ENCODE results near the gene C2CD2L. TPM values are rescaled to one million over a fixed set of nuclear protein-coding genes. Genes with fewer than 3 reads are reported as not detected.

C2CD2L gene
- total and polyA plus RNA-seq, 4 donors, result 2.5 to 6.3 (median 4.8) TPM

DNA sequence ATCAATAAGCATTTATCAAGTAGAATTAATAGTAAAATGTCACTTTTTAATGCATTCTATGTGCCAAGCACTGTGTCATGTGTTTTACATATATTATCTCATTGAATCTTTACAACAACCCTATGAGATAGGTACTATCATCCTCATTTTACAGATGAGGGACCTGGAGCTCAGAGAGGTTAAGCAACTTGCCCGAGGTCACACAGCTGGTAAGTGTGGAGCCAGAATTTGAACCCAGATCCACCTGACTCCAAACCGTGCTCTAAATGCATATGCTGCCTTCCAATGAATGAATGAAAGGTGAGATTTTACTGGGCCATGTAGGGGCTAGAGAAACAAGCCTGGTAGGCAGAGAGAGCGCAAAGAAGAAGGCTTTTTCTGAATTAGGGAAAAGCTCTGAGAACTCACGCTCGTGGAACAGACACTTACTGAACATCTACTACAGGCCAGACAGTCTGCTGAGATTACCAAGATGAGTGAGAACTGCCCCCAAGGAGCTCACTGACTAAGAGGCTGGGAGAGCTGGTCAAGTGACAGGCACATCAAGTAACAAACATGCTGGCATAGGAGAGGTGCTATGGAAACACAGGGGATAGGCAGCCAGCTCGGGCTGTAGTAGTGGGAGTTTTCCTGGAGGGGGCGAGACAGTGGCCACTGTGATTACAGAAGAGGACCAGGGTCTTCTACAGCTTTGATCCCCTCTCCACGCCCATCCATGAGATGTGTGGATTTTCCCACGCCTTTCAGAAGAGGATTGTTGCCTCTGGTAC is 46.1 kb downstream of the C2CD2L start:
- H3K4me1 ChIP-seq (ENCODE audit: control insufficient read depth in 4 of 4, insufficient read depth in 4 of 4, low read length in 3 of 4), result peaks cover 2 to 15% (median 9%) of the 10 kb centered on the region in 4 donors
- H3K27me3 ChIP-seq (ENCODE audit: control insufficient read depth in 4 of 4, insufficient read depth in 4 of 4, low read length in 3 of 4), result no peaks in the 10 kb centered on the region
- DNase-seq (ENCODE audit: low spot score), result no peak
- no peak for TF ChIP-seq GABPA (IDR thresholded peaks at IDR 0.05 in 1 of 2, conservative IDR thresholded peaks at IDR 0.05 in 1 of 2)
- H3K4me3 ChIP-seq (ENCODE audit: low read depth in 1 of 3, low read length in 3 of 3), result no peak overlapping the region
- no peak overlapping the region for H3K27ac ChIP-seq (ENCODE audit: low read depth in 1 of 2, low read length in 2 of 2)
- no peaks in the 10 kb centered on the region for H3K36me3 ChIP-seq (ENCODE audit: control insufficient read depth in 4 of 4, insufficient read depth in 3 of 4, low read depth in 1 of 4, low read length in 3 of 4)
- 84% methylated on average over 9 of the region's 9 CpGs for WGBS
- no peaks in the 10 kb centered on the region for H3K9me3 ChIP-seq (ENCODE audit: control insufficient read depth in 4 of 4, low read length in 3 of 4)
- no peak overlapping the region for H3K9ac ChIP-seq (ENCODE audit: low read depth in 1 of 2, low read length in 2 of 2)

DNA sequence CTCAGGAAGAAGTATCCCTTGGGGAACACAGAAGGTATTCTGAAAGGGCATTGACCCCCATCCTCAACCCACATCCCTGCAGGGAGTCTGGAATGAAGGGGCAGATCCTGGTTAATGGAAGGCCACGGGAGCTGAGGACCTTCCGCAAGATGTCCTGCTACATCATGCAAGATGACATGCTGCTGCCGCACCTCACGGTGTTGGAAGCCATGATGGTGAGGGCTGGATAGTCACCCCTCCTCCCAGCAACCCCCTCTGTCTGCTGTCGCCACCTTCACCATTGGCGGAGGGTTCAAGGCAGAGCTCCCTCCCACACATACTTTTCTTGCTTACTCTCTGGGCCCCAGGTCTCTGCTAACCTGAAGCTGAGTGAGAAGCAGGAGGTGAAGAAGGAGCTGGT is 47.0 kb downstream of the C2CD2L start:
- Histone ChIP-seq H3K36me3 (ENCODE audit: control insufficient read depth in 4 of 4, insufficient read depth in 3 of 4, low read depth in 1 of 4, low read length in 3 of 4) (no peaks in the 10 kb centered on the region), H3K4me1 (ENCODE audit: control insufficient read depth in 4 of 4, insufficient read depth in 4 of 4, low read length in 3 of 4) (peaks cover 0 to 6% (median 4%) of the 10 kb centered on the region in 4 donors), H3K27ac (ENCODE audit: low read depth in 1 of 2, low read length in 2 of 2) (no peak overlapping the region), H3K9me3 (ENCODE audit: control insufficient read depth in 4 of 4, low read length in 3 of 4) (no peaks in the 10 kb centered on the region), H3K27me3 (ENCODE audit: control insufficient read depth in 4 of 4, insufficient read depth in 4 of 4, low read length in 3 of 4) (no peaks in the 10 kb centered on the region), H3K9ac (ENCODE audit: low read depth in 1 of 2, low read length in 2 of 2) (no peak overlapping the region), H3K4me3 (ENCODE audit: low read depth in 1 of 3, low read length in 3 of 3) (no peak overlapping the region)
- TF ChIP-seq, protein P1, sequence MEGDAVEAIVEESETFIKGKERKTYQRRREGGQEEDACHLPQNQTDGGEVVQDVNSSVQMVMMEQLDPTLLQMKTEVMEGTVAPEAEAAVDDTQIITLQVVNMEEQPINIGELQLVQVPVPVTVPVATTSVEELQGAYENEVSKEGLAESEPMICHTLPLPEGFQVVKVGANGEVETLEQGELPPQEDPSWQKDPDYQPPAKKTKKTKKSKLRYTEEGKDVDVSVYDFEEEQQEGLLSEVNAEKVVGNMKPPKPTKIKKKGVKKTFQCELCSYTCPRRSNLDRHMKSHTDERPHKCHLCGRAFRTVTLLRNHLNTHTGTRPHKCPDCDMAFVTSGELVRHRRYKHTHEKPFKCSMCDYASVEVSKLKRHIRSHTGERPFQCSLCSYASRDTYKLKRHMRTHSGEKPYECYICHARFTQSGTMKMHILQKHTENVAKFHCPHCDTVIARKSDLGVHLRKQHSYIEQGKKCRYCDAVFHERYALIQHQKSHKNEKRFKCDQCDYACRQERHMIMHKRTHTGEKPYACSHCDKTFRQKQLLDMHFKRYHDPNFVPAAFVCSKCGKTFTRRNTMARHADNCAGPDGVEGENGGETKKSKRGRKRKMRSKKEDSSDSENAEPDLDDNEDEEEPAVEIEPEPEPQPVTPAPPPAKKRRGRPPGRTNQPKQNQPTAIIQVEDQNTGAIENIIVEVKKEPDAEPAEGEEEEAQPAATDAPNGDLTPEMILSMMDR (IDR thresholded peaks at IDR 0.05; ENCODE audit: low read depth, low read length, missing input control), result no peak
- TF ChIP-seq GABPA (IDR thresholded peaks at IDR 0.05 in 1 of 2, conservative IDR thresholded peaks at IDR 0.05 in 1 of 2), result no peak
- no peak for TF ChIP-seq TAF1 (conservative IDR thresholded peaks at IDR 0.05)
- no peak for TF ChIP-seq EGR1 (IDR thresholded peaks at IDR 0.05; ENCODE audit: low read depth in 2 of 2)
- no peak for TF ChIP-seq HNF4G (IDR thresholded peaks at IDR 0.05)
- no peak for TF ChIP-seq YY1 (IDR thresholded peaks at IDR 0.05)
- no peak for TF ChIP-seq HNF4A (conservative IDR thresholded peaks at IDR 0.05)
- 95% methylated on average over 6 of the region's 6 CpGs for WGBS
- no peak for DNase-seq (ENCODE audit: low spot score)

DNA sequence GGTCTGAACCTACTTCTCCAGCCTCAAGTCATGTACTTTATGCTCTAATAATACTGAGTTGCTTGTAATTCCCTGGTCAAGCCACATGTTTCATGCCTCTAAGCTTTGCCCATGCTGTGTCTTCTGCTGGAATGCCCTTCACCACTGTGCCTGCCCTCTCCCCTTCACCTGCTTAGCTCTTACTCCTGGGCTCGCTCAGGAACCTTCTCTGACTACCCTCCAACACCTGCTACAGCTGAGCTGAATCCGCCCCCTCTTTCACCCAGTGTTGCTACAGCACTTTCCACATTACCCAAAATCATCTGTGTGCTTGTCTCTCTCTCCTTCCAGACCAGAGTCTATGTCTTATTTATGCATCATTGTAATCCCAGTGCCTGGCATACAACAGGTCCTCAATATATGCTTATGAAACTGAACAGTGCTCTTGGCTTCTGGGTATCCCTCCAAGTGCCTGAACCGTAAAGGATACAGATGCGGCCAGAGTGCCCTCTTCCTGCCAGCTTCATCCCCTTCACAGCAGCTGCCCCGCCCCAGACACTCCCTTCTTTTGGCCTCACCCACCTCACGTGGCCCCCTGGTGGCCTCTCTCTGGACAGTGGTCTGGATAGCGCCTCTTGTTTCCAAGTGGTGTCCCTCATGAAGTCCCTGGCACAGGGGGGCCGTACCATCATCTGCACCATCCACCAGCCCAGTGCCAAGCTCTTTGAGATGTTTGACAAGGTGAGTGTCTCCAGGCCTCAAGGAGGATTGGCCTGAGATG is 48.8 kb downstream of the C2CD2L start:
- no peak overlapping the region for H3K9ac ChIP-seq (ENCODE audit: low read depth in 1 of 2, low read length in 2 of 2)
- no peak overlapping the region for H3K4me3 ChIP-seq (ENCODE audit: low read depth in 1 of 3, low read length in 3 of 3)
- H3K27ac ChIP-seq (ENCODE audit: low read depth in 1 of 2, low read length in 2 of 2), result no peak overlapping the region
- H3K4me1 ChIP-seq (ENCODE audit: control insufficient read depth in 4 of 4, insufficient read depth in 4 of 4, low read length in 3 of 4), result no peaks in the 10 kb centered on the region
- DNase-seq (ENCODE audit: low spot score), result no peak
- TF ChIP-seq EGR1 (IDR thresholded peaks at IDR 0.05; ENCODE audit: low read depth in 2 of 2) (no peak), RAD21 (IDR thresholded peaks at IDR 0.05) (peak in 1 of 2 donors; percentile 28)
- WGBS, result 44% methylated on average over 8 of the region's 8 CpGs
- H3K27me3 ChIP-seq (ENCODE audit: control insufficient read depth in 4 of 4, insufficient read depth in 4 of 4, low read length in 3 of 4), result no peaks in the 10 kb centered on the region
- H3K36me3 ChIP-seq (ENCODE audit: control insufficient read depth in 4 of 4, insufficient read depth in 3 of 4, low read depth in 1 of 4, low read length in 3 of 4), result no peaks in the 10 kb centered on the region
- no peaks in the 10 kb centered on the region for H3K9me3 ChIP-seq (ENCODE audit: control insufficient read depth in 4 of 4, low read length in 3 of 4)

DNA sequence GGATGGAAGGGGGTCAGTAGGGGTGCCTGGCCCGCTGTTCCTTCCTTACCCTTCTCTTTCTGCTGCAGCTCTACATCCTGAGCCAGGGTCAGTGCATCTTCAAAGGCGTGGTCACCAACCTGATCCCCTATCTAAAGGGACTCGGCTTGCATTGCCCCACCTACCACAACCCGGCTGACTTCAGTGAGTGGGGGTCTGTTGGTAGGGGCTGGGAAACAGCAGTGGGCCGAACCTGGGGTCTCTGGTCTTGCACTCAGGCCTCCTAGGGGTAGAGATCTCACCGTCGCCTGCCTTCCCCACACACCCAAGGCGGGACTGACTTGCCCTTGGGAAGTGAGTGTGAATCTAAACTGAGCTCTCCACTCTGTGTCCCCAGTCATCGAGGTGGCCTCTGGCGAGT is 49.4 kb downstream of the C2CD2L start:
- Histone ChIP-seq H3K9ac (ENCODE audit: low read depth in 1 of 2, low read length in 2 of 2) (no peak overlapping the region), H3K4me3 (ENCODE audit: low read depth in 1 of 3, low read length in 3 of 3) (no peak overlapping the region), H3K4me1 (ENCODE audit: control insufficient read depth in 4 of 4, insufficient read depth in 4 of 4, low read length in 3 of 4) (no peaks in the 10 kb centered on the region), H3K27ac (ENCODE audit: low read depth in 1 of 2, low read length in 2 of 2) (no peak overlapping the region), H3K27me3 (ENCODE audit: control insufficient read depth in 4 of 4, insufficient read depth in 4 of 4, low read length in 3 of 4) (no peaks in the 10 kb centered on the region), H3K9me3 (ENCODE audit: control insufficient read depth in 4 of 4, low read length in 3 of 4) (no peaks in the 10 kb centered on the region), H3K36me3 (ENCODE audit: control insufficient read depth in 4 of 4, insufficient read depth in 3 of 4, low read depth in 1 of 4, low read length in 3 of 4) (no peaks in the 10 kb centered on the region)
- DNase-seq (ENCODE audit: low spot score), result no peak
- TF ChIP-seq, protein P2, sequence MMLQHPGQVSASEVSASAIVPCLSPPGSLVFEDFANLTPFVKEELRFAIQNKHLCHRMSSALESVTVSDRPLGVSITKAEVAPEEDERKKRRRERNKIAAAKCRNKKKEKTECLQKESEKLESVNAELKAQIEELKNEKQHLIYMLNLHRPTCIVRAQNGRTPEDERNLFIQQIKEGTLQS (IDR thresholded peaks at IDR 0.05), result no peak
- TF ChIP-seq FOXA1 (IDR thresholded peaks at IDR 0.05) (no peak), HNF4G (IDR thresholded peaks at IDR 0.05) (no peak), TAF1 (conservative IDR thresholded peaks at IDR 0.05) (no peak)
- TF ChIP-seq, protein P3, sequence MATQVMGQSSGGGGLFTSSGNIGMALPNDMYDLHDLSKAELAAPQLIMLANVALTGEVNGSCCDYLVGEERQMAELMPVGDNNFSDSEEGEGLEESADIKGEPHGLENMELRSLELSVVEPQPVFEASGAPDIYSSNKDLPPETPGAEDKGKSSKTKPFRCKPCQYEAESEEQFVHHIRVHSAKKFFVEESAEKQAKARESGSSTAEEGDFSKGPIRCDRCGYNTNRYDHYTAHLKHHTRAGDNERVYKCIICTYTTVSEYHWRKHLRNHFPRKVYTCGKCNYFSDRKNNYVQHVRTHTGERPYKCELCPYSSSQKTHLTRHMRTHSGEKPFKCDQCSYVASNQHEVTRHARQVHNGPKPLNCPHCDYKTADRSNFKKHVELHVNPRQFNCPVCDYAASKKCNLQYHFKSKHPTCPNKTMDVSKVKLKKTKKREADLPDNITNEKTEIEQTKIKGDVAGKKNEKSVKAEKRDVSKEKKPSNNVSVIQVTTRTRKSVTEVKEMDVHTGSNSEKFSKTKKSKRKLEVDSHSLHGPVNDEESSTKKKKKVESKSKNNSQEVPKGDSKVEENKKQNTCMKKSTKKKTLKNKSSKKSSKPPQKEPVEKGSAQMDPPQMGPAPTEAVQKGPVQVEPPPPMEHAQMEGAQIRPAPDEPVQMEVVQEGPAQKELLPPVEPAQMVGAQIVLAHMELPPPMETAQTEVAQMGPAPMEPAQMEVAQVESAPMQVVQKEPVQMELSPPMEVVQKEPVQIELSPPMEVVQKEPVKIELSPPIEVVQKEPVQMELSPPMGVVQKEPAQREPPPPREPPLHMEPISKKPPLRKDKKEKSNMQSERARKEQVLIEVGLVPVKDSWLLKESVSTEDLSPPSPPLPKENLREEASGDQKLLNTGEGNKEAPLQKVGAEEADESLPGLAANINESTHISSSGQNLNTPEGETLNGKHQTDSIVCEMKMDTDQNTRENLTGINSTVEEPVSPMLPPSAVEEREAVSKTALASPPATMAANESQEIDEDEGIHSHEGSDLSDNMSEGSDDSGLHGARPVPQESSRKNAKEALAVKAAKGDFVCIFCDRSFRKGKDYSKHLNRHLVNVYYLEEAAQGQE (IDR thresholded peaks at IDR 0.05), result no peak
- TF ChIP-seq, protein P4, sequence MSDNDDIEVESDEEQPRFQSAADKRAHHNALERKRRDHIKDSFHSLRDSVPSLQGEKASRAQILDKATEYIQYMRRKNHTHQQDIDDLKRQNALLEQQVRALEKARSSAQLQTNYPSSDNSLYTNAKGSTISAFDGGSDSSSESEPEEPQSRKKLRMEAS (IDR thresholded peaks at IDR 0.05), result no peak
- WGBS, result 82% methylated on average over 10 of the region's 10 CpGs

Measured in liver (tissue), 9 donors.